IMR-90 (cell line): Measurements from ENCODE around the gene ZNF616.

Experiments
- BHLHE40 ChIP-seq: fragments of 150-350 bp; IDR thresholded peaks from 2 replicates; pipeline ENCODE4 v1.6.1; 2016; ENCODE audit warnings: mild to moderate bottlenecking, low read depth, low read length
- CTCF ChIP-seq: conservative IDR thresholded peaks from 2 replicates; pipeline ENCODE4 v1.5.1; 2012; ENCODE audit warnings: mild to moderate bottlenecking, low read depth, low read length, improper control_type of control experiment
- MXI1 ChIP-seq: IDR thresholded peaks from 2 replicates; pipeline ENCODE4 v1.6.1; 2012; ENCODE audit warnings: low read depth, mild to moderate bottlenecking, low read length, moderate library complexity, borderline replicate concordance
- NFE2L2 ChIP-seq: fragments of 150-350 bp; IDR thresholded peaks from 2 replicates; pipeline ENCODE4 v1.6.1; 2016; ENCODE audit warnings: low read depth, mild to moderate bottlenecking, low read length
- POLR2A ChIP-seq: IDR thresholded peaks from 2 replicates; pipeline ENCODE4 v1.6.1; 2012; ENCODE audit warnings: mild to moderate bottlenecking, low read depth, low read length

GRCh38 chr19:52148256-52148655, 8.5 kb upstream of the ZNF616 start:
- TF ChIP-seq POLR2A (no peak), CTCF (no peak), BHLHE40 (no peak), NFE2L2 (no peak), MXI1 (no peak)
